ENCODE results near the gene SORCS3. TPM values are rescaled to one million over a fixed set of nuclear protein-coding genes. Genes with fewer than 3 reads are reported as not detected.

SORCS3 gene
- total RNA-seq, 1 experiment from 2014 or later = 0.94 TPM

- TF ChIP-seq TEAD4 (CRISPR knock-in tag; IDR thresholded peaks at IDR 0.05) = no peak
- TF ChIP-seq, protein P1, sequence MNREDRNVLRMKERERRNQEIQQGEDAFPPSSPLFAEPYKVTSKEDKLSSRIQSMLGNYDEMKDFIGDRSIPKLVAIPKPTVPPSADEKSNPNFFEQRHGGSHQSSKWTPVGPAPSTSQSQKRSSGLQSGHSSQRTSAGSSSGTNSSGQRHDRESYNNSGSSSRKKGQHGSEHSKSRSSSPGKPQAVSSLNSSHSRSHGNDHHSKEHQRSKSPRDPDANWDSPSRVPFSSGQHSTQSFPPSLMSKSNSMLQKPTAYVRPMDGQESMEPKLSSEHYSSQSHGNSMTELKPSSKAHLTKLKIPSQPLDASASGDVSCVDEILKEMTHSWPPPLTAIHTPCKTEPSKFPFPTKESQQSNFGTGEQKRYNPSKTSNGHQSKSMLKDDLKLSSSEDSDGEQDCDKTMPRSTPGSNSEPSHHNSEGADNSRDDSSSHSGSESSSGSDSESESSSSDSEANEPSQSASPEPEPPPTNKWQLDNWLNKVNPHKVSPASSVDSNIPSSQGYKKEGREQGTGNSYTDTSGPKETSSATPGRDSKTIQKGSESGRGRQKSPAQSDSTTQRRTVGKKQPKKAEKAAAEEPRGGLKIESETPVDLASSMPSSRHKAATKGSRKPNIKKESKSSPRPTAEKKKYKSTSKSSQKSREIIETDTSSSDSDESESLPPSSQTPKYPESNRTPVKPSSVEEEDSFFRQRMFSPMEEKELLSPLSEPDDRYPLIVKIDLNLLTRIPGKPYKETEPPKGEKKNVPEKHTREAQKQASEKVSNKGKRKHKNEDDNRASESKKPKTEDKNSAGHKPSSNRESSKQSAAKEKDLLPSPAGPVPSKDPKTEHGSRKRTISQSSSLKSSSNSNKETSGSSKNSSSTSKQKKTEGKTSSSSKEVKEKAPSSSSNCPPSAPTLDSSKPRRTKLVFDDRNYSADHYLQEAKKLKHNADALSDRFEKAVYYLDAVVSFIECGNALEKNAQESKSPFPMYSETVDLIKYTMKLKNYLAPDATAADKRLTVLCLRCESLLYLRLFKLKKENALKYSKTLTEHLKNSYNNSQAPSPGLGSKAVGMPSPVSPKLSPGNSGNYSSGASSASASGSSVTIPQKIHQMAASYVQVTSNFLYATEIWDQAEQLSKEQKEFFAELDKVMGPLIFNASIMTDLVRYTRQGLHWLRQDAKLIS (CRISPR knock-in tag; IDR thresholded peaks at IDR 0.05; ENCODE audit: borderline replicate concordance) = no peak
- TF ChIP-seq FOXP4 (CRISPR knock-in tag; IDR thresholded peaks at IDR 0.05) = no peak
- TF ChIP-seq ZNF219 (CRISPR knock-in tag; IDR thresholded peaks at IDR 0.05; ENCODE audit: borderline replicate concordance) = no peak
- no peak for TF ChIP-seq OVOL2 (CRISPR knock-in tag; IDR thresholded peaks at IDR 0.05; ENCODE audit: borderline replicate concordance)
- TF ChIP-seq ESRRA (CRISPR knock-in tag; IDR thresholded peaks at IDR 0.05; ENCODE audit: borderline replicate concordance) = no peak
- no peak for TF ChIP-seq NR1H2 (CRISPR knock-in tag; IDR thresholded peaks at IDR 0.05)
- no peak for TF ChIP-seq GRHL2 (CRISPR knock-in tag; IDR thresholded peaks at IDR 0.05; ENCODE audit: insufficient replicate concordance, severe bottlenecking)
- no peak for TF ChIP-seq ATF2 (CRISPR knock-in tag; IDR thresholded peaks at IDR 0.05; ENCODE audit: borderline replicate concordance, low read depth)
- no peak for TF ChIP-seq NFE2L1 (CRISPR knock-in tag; IDR thresholded peaks at IDR 0.05)
- no peak for TF ChIP-seq JUN (CRISPR knock-in tag; IDR thresholded peaks at IDR 0.05)
- TF ChIP-seq, protein P2, sequence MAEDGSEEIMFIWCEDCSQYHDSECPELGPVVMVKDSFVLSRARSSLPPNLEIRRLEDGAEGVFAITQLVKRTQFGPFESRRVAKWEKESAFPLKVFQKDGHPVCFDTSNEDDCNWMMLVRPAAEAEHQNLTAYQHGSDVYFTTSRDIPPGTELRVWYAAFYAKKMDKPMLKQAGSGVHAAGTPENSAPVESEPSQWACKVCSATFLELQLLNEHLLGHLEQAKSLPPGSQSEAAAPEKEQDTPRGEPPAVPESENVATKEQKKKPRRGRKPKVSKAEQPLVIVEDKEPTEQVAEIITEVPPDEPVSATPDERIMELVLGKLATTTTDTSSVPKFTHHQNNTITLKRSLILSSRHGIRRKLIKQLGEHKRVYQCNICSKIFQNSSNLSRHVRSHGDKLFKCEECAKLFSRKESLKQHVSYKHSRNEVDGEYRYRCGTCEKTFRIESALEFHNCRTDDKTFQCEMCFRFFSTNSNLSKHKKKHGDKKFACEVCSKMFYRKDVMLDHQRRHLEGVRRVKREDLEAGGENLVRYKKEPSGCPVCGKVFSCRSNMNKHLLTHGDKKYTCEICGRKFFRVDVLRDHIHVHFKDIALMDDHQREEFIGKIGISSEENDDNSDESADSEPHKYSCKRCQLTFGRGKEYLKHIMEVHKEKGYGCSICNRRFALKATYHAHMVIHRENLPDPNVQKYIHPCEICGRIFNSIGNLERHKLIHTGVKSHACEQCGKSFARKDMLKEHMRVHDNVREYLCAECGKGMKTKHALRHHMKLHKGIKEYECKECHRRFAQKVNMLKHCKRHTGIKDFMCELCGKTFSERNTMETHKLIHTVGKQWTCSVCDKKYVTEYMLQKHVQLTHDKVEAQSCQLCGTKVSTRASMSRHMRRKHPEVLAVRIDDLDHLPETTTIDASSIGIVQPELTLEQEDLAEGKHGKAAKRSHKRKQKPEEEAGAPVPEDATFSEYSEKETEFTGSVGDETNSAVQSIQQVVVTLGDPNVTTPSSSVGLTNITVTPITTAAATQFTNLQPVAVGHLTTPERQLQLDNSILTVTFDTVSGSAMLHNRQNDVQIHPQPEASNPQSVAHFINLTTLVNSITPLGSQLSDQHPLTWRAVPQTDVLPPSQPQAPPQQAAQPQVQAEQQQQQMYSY (CRISPR knock-in tag; IDR thresholded peaks at IDR 0.05) = no peak
- no peak for TF ChIP-seq SOX15 (CRISPR knock-in tag; IDR thresholded peaks at IDR 0.05)
- no peak for TF ChIP-seq USF1 (CRISPR knock-in tag; IDR thresholded peaks at IDR 0.05)
- TF ChIP-seq RELA (CRISPR knock-in tag; IDR thresholded peaks at IDR 0.05; ENCODE audit: borderline replicate concordance) = no peak
- TF ChIP-seq ZNF138 (CRISPR knock-in tag; conservative IDR thresholded peaks at IDR 0.05) = no peak
- TF ChIP-seq ZNF263 (CRISPR knock-in tag; IDR thresholded peaks at IDR 0.05; ENCODE audit: low read depth) = no peak
- TF ChIP-seq MYBL2 (CRISPR knock-in tag; IDR thresholded peaks at IDR 0.05) = no peak
- no peak for TF ChIP-seq TEAD1 (CRISPR knock-in tag; IDR thresholded peaks at IDR 0.05)
- no peak for TF ChIP-seq E2F1 (CRISPR knock-in tag; IDR thresholded peaks at IDR 0.05)
- no peaks in the 10 kb centered on the region for H3K27me3 Mint-ChIP-seq (ENCODE audit: low read depth)
- H3K4me3 Mint-ChIP-seq = no peak overlapping the region
- CTCF ChIA-PET = no interaction called here
- H3K4me1 Mint-ChIP-seq = no peaks in the 10 kb centered on the region
- H3K27ac Mint-ChIP-seq = no peak overlapping the region
- no peaks in the 10 kb centered on the region for H3K36me3 Mint-ChIP-seq
- DNase-seq (ENCODE audit: low spot score) (no peak), ATAC-seq (no peak)
- H3K9me3 Mint-ChIP-seq = no peaks in the 10 kb centered on the region
- POLR2A ChIA-PET = no interaction called here
Measured at GRCh38 chr10:104947314-104947713, 306.2 kb downstream of the SORCS3 start.

Measured in WTC11 (cell line).